Coronary artery (tissue), 2 donors: Measurements from ENCODE around the gene CSF1R.

Source experiments
- DNase-seq: peaks from one replicate; pipeline ENCODE4 v3.0.0-alpha.2; 2017; ENCODE audit warnings: low spot score
- H3K27ac ChIP-seq, 2 donors: fragments of 200-600 bp; sonication (generic); one replicate each; pipeline ENCODE4 v1.5.1; 2016 to 2019
- H3K4me3 ChIP-seq: fragments of 200-600 bp; sonication (generic); 2 replicates; pipeline ENCODE4 v1.5.1; 2016; ENCODE audit warnings: mild to moderate bottlenecking, moderate library complexity
- TF ChIP-seq, protein P1 (sequence below): fragments of 200-600 bp; sonication (generic); IDR thresholded peaks from one replicate; pipeline ENCODE4 v1.5.1; 2019; ENCODE audit warnings: antibody characterized with exemption

Gene CSF1R

DNA sequence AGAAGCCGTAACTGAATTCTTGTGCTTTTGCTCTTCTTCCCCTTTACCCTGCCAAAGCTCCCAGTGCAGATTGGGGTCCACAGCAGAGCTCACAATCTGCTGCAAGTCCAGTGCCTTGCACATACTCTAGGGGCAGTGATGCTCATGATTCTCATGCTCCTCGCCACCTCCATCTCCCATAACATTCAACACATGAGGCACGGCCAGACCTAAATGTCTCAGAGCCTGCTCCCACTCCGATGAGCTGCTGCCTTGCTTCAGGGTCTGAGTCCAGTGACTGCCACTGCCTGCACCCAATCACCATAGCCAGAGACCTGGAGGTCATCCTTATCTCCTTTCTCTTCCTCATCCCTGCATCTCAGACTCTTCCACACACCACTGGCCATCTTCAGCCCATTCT, 10.5 kb downstream of the CSF1R start:
- Histone ChIP-seq H3K27ac (no peak overlapping the region), H3K4me3 (no peak overlapping the region)
- TF ChIP-seq, protein P1, sequence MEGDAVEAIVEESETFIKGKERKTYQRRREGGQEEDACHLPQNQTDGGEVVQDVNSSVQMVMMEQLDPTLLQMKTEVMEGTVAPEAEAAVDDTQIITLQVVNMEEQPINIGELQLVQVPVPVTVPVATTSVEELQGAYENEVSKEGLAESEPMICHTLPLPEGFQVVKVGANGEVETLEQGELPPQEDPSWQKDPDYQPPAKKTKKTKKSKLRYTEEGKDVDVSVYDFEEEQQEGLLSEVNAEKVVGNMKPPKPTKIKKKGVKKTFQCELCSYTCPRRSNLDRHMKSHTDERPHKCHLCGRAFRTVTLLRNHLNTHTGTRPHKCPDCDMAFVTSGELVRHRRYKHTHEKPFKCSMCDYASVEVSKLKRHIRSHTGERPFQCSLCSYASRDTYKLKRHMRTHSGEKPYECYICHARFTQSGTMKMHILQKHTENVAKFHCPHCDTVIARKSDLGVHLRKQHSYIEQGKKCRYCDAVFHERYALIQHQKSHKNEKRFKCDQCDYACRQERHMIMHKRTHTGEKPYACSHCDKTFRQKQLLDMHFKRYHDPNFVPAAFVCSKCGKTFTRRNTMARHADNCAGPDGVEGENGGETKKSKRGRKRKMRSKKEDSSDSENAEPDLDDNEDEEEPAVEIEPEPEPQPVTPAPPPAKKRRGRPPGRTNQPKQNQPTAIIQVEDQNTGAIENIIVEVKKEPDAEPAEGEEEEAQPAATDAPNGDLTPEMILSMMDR, result no peak
- DNase-seq, result peak; percentile 47

DNA sequence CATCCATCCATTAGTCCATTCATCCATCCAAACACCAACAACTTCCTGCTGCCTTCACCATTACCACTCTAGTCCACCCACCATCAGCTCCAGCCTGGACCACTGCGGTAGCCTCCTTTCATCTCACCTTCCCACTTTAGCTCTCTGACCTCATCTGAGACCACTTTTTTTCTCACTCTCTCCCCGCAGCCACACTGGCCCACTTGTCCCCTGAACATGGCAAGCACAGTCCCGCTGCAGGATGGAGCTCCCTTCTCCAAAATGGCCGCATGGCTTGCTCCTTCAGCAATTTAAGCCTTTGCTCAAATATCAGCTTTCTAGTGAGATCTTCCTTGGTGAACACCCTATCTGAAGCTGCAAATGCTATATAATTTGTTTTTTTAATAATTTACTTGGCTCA, 11.1 kb downstream of the CSF1R start:
- no peak overlapping the region for H3K4me3 ChIP-seq
- DNase-seq, result no peak
- H3K27ac ChIP-seq, result no peak overlapping the region
- TF ChIP-seq, protein P1, result no peak

DNA sequence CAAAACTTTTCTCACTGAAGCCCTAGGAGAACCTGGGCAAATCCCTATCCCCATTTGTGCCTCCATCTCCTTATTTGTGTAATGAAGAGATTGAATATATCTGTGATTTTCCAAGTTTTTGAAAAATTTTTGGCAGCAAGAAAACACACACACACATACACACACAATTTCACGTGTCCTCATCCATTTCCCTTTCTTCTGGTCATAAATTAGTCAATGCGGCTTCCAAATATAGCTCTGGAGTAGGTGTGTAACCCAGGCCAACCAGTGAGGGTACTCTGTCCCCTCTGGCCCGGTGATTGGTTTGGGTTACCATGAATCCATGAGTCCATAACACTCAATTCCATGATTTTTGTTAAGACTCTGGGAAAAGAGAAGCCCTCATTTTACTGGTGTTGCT, 12.7 kb downstream of the CSF1R start:
- no peak overlapping the region for H3K4me3 ChIP-seq
- DNase-seq, result no peak
- H3K27ac ChIP-seq, result no peak overlapping the region
- TF ChIP-seq, protein P1, result no peak

DNA sequence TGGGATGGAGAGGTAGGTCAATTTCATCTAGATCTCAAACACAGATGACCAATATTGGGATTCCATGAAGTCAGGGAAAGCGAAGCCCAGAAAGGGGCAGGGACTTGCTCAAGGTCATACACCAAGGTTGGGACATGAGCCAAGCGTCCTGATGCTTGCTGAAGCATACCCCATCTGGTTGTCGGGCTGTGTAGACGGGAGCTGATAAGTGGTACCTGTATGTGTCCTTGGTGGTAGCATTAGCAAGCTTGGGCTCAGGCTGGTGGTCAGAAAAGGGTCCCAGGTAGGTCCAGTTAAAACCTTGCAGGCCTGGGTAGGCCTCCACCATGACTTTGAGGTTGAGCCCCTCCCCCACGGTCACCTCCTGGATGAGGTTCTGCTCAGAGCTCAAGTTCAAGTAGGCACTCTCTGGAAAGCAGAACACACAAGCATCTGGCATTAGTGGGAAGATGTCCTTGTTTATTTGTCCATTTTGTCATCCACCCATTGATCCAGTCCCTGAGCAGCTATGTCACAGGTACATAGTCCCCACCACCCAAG, 13.2 kb downstream of the CSF1R start:
- TF ChIP-seq, protein P1, result no peak
- DNase-seq, result peak; percentile 58
- Histone ChIP-seq H3K27ac (no peak overlapping the region), H3K4me3 (no peak overlapping the region)

DNA sequence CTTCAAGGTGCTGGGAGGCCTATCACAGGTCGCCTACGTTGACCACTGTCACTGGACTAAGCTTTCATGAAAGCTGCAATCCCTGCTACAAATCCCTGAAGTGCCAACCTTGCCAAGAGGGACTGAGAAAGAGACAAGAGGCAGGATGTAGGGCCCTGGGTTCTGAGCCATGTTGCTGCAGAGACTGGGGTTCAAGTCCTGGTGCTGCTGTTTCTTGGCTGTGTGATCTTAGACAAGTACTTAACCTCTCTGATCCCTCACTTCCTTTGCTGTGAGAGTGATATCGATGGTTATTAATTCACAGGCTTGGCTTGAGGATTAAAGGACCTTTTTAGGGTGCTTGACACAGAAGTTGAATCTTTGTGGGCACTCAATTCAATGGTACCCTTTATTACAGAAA, 15.5 kb downstream of the CSF1R start:
- TF ChIP-seq, protein P1, result no peak
- DNase-seq, result no peak
- H3K27ac ChIP-seq, result no peak overlapping the region
- H3K4me3 ChIP-seq, result no peak overlapping the region

DNA sequence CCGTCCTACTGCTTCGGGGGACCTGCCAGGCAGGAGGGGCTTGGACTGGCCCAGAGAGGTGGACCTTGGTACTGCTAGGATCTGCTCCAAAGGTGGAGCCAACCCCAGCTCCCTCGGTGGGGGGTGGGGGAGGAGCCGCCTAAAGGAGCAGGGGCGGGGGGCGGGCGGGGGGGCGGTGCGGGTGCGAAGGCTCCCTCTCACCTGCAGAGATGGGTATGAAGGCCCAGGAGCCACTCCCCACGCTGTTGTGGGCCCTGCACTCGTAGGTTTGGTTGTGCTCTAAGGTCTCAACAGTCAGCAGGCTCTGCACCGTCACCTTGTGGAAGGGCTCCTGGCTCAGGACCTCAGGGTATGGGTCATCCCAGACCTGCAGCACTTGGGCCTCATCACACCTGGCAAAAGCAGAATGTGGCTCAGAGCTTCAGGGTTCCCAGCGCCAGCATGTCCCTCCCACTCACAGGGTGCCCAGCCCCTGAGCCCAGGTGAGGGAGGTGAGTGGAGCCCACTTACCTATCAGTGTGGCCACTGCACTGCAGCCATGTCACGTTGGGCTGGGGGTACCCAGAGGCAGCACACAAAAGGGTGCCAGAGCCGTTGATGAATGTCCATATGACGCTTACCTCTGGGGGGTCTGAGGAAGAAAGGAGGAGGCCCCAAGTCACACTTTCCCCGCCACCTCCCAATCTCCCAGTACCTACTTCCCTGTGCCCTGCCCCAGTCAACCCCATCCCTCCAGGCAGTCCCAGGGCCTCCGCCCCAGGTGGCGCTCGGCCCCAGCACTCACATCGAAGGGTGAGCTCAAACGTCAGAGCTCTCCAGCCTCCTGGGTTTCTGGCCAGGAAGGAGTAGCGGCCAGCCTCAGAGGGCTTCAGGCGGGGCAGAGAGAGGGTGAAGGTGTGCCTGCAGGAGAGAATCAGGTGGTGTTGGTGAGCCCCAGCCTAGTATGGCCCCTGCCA, 16.4 kb downstream of the CSF1R start:
- Histone ChIP-seq H3K4me3 (no peak overlapping the region), H3K27ac (no peak overlapping the region)
- TF ChIP-seq, protein P1, result no peak
- no peak for DNase-seq
